ENCODE data around the gene STOML3.

The STOML3 gene

GRCh38 chr13:38981096-38981495 lies 9.5 kb downstream of the STOML3 start:
- no peak for DNase-seq (ENCODE audit: low read depth in 2 of 2)

GRCh38 chr13:38980750-38981078 lies 9.9 kb downstream of the STOML3 start:
- DNase-seq (ENCODE audit: low read depth in 2 of 2), result no peak

- no peak for DNase-seq (ENCODE audit: low read depth in 2 of 2)
Observed at GRCh38 chr13:38979891-38980749, 10.5 kb downstream of the STOML3 start.

- no peak for DNase-seq (ENCODE audit: low read depth in 2 of 2)
Observed at GRCh38 chr13:38970380-38971051, 20.1 kb downstream of the STOML3 start.

GRCh38 chr13:38969187-38969586 lies 21.4 kb downstream of the STOML3 start:
- DNase-seq (ENCODE audit: low read depth in 2 of 2), result no peak

GRCh38 chr13:38967446-38967845 lies 23.2 kb downstream of the STOML3 start:
- no peak for DNase-seq (ENCODE audit: low read depth in 2 of 2)

- DNase-seq (ENCODE audit: low read depth in 2 of 2), result no peak
Observed at GRCh38 chr13:38965281-38965680, 25.4 kb downstream of the STOML3 start.

GRCh38 chr13:38960175-38960574 lies 30.5 kb downstream of the STOML3 start:
- no peak for DNase-seq (ENCODE audit: low read depth in 2 of 2)

GRCh38 chr13:38957794-38958592 lies 32.6 kb downstream of the STOML3 start:
- no peak for DNase-seq (ENCODE audit: low read depth in 2 of 2)

- DNase-seq (ENCODE audit: low read depth in 2 of 2), result no peak
Observed at GRCh38 chr13:38954844-38955243, 35.8 kb downstream of the STOML3 start.

GRCh38 chr13:38954291-38954690 lies 36.3 kb downstream of the STOML3 start:
- DNase-seq (ENCODE audit: low read depth in 2 of 2), result no peak

- DNase-seq (ENCODE audit: low read depth in 2 of 2), result no peak
Observed at GRCh38 chr13:38952827-38953226, 37.8 kb downstream of the STOML3 start.

GRCh38 chr13:38951525-38952313 lies 38.9 kb downstream of the STOML3 start:
- DNase-seq (ENCODE audit: low read depth in 2 of 2), result no peak

GRCh38 chr13:38950987-38951386 lies 39.6 kb downstream of the STOML3 start:
- no peak for DNase-seq (ENCODE audit: low read depth in 2 of 2)

GRCh38 chr13:38947054-38947453 lies 43.6 kb downstream of the STOML3 start:
- no peak for DNase-seq (ENCODE audit: low read depth in 2 of 2)

- DNase-seq (ENCODE audit: low read depth in 2 of 2), result no peak
Observed at GRCh38 chr13:38944219-38944618, 46.4 kb downstream of the STOML3 start.

GRCh38 chr13:38943231-38943630 lies 47.4 kb downstream of the STOML3 start:
- no peak for DNase-seq (ENCODE audit: low read depth in 2 of 2)

- no peak for DNase-seq (ENCODE audit: low read depth in 2 of 2)
Observed at GRCh38 chr13:38941353-38941945, 49.2 kb downstream of the STOML3 start.

- DNase-seq (ENCODE audit: low read depth in 2 of 2), result no peak
Observed at GRCh38 chr13:38933786-38934185, 56.8 kb downstream of the STOML3 start.

- no peak for DNase-seq (ENCODE audit: low read depth in 2 of 2)
Observed at GRCh38 chr13:38922170-38922569, 68.5 kb downstream of the STOML3 start.

- DNase-seq (ENCODE audit: low read depth in 2 of 2), result no peak
Observed at GRCh38 chr13:38921081-38921480, 69.5 kb downstream of the STOML3 start.
